Middle frontal gyrus (tissue), 1 donor: ENCODE measurements around the gene ATP1A3.

Experiments used
- DNase-seq: peaks from one replicate; pipeline ENCODE4 v3.0.0-alpha.2; 2015; ENCODE audit warnings: low spot score; ENCODE audit errors: extremely low spot score

Gene ATP1A3

GRCh38 chr19:41928754-41929535, 65.1 kb downstream of the ATP1A3 start:
- no peak for DNase-seq

- DNase-seq: no peak
These were observed 65.8 kb downstream of the ATP1A3 start, which contains the start of gene ERFL for GRCh38 chr19:41928221-41928683. TSS of gene ERFL (minus strand) at chr19:41928449. CDS start at chr19:41912919, 15,530 bp downstream.

DNA sequence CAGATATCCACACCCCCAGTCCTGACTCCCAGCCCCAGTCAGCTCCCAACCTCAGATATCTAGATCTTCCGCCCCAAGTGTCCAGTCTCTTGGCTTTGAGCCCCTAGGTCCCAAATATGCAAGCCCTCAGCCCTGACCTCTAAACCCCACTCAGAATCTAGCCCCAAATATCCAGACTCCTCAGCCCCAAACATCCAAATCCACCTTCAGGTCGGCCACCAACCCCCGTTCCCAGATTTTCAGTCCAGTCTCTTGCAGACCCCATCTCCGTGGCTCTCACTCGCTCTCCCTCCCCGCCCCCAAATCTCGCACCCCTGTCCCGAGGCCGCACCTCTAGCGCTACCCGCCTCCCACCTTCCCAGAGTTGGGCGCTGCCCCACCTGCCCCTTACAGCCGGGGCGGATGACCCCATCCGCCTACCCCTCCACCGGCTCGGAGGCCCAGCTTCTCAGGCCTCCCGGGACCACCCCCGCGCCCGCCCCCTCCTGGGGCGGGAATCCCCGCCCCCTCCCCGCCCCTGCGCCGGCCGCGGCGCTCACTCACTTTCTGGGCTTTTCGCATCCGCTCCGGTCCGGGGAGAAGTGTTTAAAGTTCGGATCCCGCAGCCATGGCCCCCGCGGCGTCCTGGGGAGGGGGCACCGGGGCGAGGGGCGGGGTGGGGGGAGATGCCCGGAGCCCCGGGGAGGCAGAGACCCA, 66.4 kb downstream of the ATP1A3 start:
- DNase-seq: no peak

DNA sequence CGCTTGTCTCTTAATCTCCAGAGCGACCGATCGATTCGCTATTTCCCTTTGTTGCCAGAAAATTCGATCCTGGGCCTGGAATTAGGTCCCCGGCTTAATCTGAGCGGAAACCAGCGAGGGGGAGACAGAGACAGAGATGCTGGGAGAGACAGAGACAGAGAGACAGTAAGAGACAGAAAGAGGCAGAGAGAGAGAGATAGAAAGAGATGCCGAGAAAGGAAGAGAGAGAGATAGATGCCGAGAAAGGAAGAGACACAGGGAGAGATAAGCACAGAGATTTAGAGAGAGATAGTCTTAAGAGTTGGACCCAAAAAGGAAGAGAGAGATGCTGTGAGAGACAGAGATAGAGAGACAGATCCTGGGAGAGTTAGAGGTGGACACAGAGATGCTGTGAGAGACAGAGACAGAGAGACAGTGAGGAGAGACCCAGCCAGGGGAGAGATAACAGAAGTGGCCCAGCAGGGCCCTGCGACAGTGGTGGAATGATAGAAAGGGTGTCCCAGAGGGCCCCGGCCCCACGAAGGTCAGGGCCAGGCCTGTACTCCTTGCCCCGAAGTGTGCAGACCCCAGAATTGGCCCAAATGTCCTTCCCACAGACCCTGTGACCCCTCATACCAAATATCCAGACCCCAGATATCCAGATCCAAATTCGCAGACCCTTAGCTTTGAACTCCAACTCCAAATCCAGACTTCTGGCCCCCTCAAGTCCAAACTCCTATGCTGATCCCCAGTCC, 67.1 kb downstream of the ATP1A3 start:
- no peak for DNase-seq

DNA sequence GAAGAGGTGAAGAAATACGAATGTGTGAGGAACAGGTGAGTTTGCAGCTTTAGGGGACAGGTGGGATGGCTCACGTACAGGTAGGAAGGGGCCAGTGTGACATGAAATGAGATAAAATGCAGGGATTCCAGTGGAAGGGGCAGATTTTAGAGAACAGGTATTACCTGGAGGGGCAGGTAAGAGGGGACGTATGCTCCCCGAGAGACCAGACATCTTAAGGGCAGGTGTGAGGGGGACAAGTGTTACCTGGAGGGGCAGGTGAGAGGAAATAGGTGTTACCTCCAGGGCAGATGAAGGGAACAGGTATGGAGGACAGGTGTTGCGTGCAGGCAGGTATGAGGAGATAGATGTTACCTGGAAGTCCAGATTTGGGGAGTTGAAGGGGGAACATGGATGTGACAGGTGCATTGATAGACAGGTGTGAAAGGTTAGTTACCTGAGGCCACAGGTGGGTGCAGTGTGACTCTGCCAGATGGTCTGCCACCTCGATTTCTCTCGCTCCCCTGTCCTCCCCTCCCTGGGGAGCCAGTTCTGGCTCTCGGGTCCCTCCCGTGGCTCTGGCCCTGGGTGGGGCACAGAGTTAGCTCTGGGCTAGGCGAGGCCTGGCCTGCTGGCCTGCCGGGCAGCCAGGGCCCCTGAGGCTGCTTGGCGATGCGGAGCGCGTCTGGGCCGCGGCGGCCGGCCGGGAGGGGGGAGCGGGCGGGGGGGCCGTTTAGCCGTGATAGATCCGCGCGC, 67.8 kb downstream of the ATP1A3 start:
- DNase-seq: no peak

DNA sequence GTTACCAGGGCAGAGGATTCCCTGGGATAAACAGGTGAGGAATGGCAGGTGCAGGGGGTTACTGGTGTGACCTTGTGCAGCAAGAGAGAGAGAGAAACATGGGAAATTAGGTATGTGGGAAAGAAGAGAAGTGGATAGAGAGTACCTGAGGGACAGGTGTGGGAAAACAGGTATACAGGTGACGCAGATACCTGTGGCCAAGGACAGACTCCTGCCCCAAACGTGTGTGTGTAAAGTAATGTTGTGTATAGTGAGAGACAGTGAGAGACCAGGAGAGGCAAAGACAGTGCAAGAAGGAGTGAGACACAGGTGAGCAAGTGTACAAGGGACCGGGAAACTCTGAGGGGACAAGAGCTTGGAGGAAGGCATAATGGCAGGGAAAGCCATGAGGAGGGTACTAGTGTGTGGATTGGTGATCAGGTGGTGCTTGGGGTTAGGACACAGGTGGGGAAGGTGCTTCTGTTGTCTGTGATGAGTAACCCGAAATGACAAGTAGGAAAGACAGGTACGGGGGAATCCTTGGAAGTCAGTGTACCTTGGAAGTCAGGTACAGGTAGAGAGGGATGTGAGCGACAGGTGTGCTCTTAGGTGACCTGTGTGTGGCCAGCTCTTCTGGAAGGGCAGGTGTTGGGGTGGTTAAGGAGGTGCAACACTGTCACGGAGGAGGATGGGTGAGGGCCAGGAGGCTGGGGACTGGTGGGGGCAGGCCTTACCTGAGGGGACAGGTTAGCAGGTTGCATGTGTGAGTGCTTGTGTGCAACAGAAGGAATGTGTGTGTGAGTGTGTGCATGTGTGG, 68.6 kb downstream of the ATP1A3 start:
- no peak for DNase-seq

GRCh38 chr19:41924151-41925145, 69.6 kb downstream of the ATP1A3 start:
- DNase-seq: no peak

- DNase-seq: no peak
These were observed 70.8 kb downstream of the ATP1A3 start for GRCh38 chr19:41923045-41923788.

DNA sequence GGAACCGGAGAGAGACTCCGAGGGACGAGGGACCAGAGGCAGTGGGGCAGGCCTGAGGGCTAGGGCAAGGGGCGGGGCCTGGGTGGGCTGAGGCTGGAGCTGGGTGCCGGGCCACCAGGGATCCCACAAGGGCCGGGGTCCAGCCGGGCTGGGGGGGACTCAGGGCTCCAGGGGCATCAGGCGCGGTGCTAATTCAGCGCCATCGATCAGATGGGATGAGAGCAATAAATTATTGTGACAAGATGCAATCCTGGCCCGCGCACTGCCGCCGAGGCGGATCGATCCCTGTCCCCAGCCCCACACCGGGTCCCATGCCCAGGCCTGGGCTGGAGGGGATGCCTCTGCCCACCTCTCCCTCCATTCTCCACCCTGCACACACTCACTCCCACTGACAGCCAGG, 71.4 kb downstream of the ATP1A3 start:
- no peak for DNase-seq

GRCh38 chr19:41921577-41922576, 72.2 kb downstream of the ATP1A3 start:
- no peak for DNase-seq

DNA sequence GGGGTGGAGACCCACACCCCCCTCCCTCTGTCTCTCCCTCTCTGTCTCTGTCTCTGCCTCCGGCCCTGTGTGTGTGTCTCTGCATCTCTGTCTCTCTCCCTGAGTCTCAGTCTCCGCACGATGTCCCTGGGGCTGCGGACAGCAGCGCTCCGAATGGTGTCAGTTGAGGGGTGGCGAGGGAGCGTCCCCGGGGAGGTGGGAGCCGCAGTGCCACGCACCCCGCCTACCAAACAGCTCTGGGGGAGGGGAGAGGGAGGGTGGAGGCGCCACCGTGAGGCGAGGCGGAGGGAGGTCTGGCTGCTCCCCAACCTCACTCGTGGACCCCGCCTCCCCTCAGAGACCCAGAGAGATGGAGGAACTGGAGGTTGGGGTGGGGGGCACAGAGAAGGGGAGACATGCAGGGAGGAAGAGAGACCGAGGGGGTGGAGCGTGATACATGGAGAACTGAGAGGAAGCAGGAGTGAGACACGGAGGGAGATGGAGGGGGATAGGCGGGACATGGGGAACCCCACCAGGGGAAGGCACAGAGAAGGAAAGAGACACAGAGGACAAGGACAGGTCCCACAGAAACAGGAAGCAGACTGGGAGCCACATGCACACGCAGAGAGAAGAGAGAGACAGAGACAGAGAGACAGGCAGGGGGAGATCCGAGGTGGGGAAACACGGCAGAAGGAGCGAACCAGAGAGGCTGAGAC, 73.0 kb downstream of the ATP1A3 start:
- DNase-seq: no peak

DNA sequence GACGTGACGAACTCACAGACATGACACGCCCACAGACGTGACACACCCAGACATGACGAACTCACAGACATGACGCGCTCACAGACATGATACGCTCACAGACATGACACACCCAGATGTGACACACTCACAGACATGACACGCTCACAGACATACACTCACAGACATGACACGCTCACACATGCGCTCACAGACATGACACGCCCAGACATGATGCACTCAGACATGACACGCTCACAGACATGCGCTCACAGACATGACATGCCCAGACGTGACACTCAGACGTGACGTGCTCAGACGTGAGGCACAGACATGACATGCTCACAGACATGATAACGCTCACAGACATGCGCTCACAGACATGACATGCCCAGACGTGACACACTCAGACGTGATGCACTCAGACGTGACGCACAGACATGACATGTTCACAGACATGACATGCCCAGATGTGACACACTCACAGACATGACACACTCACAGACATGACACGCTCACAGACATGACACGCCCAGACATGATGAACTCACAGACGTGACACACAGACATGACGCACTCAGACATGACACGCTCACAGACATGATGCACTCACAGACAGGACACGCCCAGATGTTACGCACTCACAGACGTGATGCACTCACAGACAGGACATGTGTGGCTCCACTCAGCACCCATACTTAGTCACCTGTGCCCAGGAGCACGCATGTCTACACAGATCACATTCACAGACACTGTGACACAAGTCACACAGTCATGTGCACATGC, 73.9 kb downstream of the ATP1A3 start:
- no peak for DNase-seq

DNA sequence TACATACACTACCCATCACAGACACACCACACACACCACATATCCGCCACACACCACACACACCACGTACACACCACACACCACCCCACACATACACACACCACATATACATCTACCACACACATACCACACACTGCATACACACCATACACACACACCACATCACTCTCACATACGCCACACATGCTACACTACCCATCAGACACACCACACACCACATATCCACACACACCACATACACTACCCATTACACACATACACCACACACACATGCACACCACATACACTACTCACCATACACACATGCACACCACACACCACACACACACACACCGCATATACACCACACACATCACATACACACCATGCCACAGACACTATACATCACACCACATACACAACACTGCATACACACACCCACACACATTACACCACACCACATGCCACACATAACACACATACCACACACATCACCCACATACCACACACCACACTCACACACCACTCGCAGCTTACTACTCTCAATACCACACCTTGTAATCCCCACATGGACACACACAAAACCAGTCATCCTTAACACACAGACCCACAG, 75.3 kb downstream of the ATP1A3 start:
- no peak for DNase-seq

- no peak for DNase-seq
These were observed 75.9 kb downstream of the ATP1A3 start for GRCh38 chr19:41918095-41918494.

- no peak for DNase-seq
These were observed 76.4 kb downstream of the ATP1A3 start for GRCh38 chr19:41917676-41918075.
